Measurements from ENCODE around the gene NCBP3. TPM values are rescaled to one million over a fixed set of nuclear protein-coding genes. Genes with fewer than 3 reads are reported as not detected.
A peak's percentile ranks its signal among the peaks of the same experiment; 100 is the strongest.

The NCBP3 gene
- total and polyA plus RNA-seq, 9 donors: 15.7 to 43.2 (median 37.6) TPM

DNA sequence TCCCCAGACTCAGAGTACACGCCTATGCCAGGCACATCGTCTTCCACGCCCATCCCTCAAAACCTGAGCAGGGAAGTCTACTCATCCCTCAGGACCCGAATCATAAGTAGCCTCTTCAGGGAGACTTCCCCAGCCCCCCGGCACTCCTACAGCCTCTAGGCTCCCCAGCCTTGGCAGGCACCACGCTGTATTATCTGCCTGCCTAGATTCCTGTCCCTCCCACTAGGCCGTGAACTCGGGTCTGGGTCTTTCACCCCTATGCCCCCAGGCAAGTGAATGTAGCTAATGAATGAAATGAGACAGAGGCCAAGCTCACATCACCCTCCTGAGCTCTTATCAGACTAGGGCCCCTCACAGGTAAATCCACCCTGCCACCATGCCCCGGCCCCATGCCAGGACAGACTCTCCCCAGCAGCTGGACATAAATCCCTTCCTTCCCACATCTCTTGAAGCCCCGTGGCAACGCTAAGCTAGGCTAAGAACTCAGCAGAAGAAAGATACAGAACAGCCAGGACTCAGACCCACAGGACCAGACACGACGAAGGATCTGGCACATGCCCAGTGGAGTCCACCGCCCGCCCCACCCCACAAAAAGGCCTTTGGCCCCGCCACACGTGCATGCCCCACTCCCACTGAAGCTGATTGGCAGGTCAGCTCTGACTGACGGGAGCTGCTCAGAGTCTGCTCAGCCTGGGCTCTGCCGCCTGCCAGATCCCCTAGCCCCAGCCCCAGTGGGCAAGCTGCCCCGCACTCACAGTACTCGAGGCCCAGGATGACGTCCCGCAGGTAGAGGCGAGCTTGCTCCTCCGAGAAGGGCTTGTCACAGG, 33.8 kb upstream of the NCBP3 start:
- 63 to 70% (median 65%) methylated on average over 24 to 25 of the region's 25 CpGs for WGBS, 3 donors
- Histone ChIP-seq H3K27ac (no peak overlapping the region), H3K27me3 (no peaks in the 10 kb centered on the region), H3K4me3 (no peak overlapping the region), H3K9me3 (no peaks in the 10 kb centered on the region), H3K4me1 (ENCODE audit: insufficient read depth) (no peaks in the 10 kb centered on the region), H3K36me3 (no peaks in the 10 kb centered on the region)
- TF ChIP-seq EP300 (IDR thresholded peaks at IDR 0.05): no peak
- TF ChIP-seq, protein P1, sequence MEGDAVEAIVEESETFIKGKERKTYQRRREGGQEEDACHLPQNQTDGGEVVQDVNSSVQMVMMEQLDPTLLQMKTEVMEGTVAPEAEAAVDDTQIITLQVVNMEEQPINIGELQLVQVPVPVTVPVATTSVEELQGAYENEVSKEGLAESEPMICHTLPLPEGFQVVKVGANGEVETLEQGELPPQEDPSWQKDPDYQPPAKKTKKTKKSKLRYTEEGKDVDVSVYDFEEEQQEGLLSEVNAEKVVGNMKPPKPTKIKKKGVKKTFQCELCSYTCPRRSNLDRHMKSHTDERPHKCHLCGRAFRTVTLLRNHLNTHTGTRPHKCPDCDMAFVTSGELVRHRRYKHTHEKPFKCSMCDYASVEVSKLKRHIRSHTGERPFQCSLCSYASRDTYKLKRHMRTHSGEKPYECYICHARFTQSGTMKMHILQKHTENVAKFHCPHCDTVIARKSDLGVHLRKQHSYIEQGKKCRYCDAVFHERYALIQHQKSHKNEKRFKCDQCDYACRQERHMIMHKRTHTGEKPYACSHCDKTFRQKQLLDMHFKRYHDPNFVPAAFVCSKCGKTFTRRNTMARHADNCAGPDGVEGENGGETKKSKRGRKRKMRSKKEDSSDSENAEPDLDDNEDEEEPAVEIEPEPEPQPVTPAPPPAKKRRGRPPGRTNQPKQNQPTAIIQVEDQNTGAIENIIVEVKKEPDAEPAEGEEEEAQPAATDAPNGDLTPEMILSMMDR (IDR thresholded peaks at IDR 0.05): no peak
- no peak for TF ChIP-seq POLR2A (IDR thresholded peaks at IDR 0.05)
- intact Hi-C loops (cut with DNase I): no loop called here
- peak in 1 of 5 donors; percentile 21 for DNase-seq

DNA sequence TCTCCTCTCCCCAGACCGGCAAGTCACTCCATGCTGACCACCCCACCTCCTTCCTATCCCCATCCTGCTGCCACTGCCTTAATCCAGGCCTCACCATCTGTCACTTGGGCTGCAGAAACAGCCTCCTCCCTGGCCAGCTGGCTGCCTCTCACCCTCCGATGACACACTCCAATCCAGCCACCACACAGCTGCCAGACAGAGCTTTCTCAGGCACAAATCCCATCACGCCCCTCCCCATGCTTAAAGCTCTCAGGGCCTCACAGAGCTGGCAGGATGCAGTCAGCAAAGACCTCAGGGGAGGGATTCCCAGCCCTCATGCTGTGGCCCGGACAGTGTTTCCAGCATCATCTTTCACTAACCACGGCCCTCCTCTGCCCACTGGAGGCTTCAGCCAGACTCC, 33.1 kb upstream of the NCBP3 start:
- Histone ChIP-seq H3K27ac (no peak overlapping the region), H3K36me3 (no peaks in the 10 kb centered on the region), H3K4me3 (no peak overlapping the region), H3K4me1 (ENCODE audit: insufficient read depth) (no peaks in the 10 kb centered on the region), H3K27me3 (no peaks in the 10 kb centered on the region), H3K9me3 (no peaks in the 10 kb centered on the region)
- DNase-seq: no peak
- intact Hi-C loops (cut with DNase I): no loop called here
- WGBS, 3 donors: 62 to 65% (median 64%) methylated on average over 5 of the region's 5 CpGs
- no peak for TF ChIP-seq POLR2A (IDR thresholded peaks at IDR 0.05)
- TF ChIP-seq EP300 (IDR thresholded peaks at IDR 0.05): no peak
- TF ChIP-seq, protein P1 (IDR thresholded peaks at IDR 0.05): no peak

DNA sequence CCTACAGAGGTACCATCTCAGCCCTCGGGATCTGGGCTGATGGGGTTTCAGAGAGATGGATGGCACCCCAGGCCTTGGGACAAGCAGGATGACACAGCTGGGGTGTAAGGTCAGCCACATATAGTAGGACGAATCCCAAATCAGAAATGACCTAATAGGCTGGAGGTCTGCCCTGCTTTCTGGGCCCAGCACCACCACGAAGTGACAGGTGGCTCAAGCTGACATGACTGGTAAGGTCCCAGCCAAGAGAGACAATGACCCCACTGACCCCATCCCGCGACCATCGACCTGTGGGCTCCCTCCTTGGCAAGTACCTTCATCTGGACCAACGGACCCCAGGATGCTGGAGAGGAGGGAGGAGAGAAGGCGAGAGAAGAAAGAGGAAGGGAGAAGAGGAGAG, 31.2 kb upstream of the NCBP3 start:
- Histone ChIP-seq H3K36me3 (no peaks in the 10 kb centered on the region), H3K9me3 (no peaks in the 10 kb centered on the region)

DNA sequence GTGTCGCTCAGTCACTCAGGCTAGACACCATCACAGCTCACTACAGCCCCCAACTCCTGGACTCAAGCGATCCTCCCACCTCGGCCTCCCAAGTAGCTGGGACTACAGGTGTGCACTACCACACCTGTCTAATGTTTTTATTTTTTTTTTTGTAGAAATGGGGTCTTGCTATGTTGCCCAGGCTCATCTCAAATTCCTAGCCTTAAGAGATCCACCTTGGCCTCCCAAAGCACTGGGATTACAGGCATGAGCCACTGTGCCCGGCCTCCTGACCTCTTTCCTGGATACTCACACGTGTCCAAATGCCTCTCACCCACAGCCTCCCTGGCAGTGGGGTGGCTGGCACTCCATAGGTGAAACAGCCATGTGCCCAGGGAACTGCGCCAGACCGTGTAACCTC, 29.3 kb upstream of the NCBP3 start:
- no peak overlapping the region for H3K4me3 ChIP-seq
- H3K4me1 ChIP-seq (ENCODE audit: insufficient read depth): no peaks in the 10 kb centered on the region
- no peaks in the 10 kb centered on the region for H3K9me3 ChIP-seq
- H3K27ac ChIP-seq: no peak overlapping the region
- intact Hi-C loops (cut with DNase I): no loop called here
- TF ChIP-seq, protein P1 (IDR thresholded peaks at IDR 0.05): no peak
- TF ChIP-seq EP300 (IDR thresholded peaks at IDR 0.05) (no peak), POLR2A (IDR thresholded peaks at IDR 0.05) (no peak)
- 95% methylated on average over 7 of the region's 7 CpGs for WGBS, 3 donors
- no peaks in the 10 kb centered on the region for H3K27me3 ChIP-seq
- H3K36me3 ChIP-seq: no peaks in the 10 kb centered on the region
- no peak for DNase-seq

More for the DNA sequence above, 31.2 kb upstream of the NCBP3 start:
- no peak overlapping the region for H3K4me3 ChIP-seq
- 74 to 79% (median 74%) methylated on average over 8 of the region's 8 CpGs for WGBS, 3 donors
- no peak for DNase-seq
- H3K27ac ChIP-seq: no peak overlapping the region
- no peaks in the 10 kb centered on the region for H3K27me3 ChIP-seq
- H3K4me1 ChIP-seq (ENCODE audit: insufficient read depth): no peaks in the 10 kb centered on the region
- intact Hi-C loops (cut with DNase I): no loop called here
- TF ChIP-seq, protein P1 (IDR thresholded peaks at IDR 0.05): no peak
- TF ChIP-seq EP300 (IDR thresholded peaks at IDR 0.05): no peak
- no peak for TF ChIP-seq POLR2A (IDR thresholded peaks at IDR 0.05)

All from ovary (tissue), 9 donors.